Umbilical cord (tissue), 2 donors: Measurements from ENCODE around the gene GZMM. TPM values are rescaled to one million over a fixed set of nuclear protein-coding genes. Genes with fewer than 3 reads are reported as not detected.

Experiments used
- DNase-seq: peaks from one replicate; pipeline ENCODE4 v3.0.0-alpha.2; 2015; ENCODE audit warnings: low spot score
- total RNA-seq: library from RNA; depleted of rRNA; stranded (reverse); fragments of >200 nt; gene quantifications from one replicate; pipeline ENCODE4 v1.2.3, GENCODE V29; 2014; ENCODE audit warnings: low replicate concordance; ENCODE audit not compliant: insufficient read depth

Gene GZMM
- total RNA-seq, 1 donor from 2014 or later, result not detected

- DNase-seq, result peak; percentile 43
These were observed 15.1 kb downstream of the GZMM start for GRCh38 chr19:558770-559439.

- DNase-seq, result no peak
These were observed 16.3 kb downstream of the GZMM start for GRCh38 chr19:560121-560520.

GRCh38 chr19:566403-566802 is 22.6 kb downstream of the GZMM start:
- DNase-seq, result peak; percentile 98

- no peak for DNase-seq
These were observed 23.0 kb downstream of the GZMM start for GRCh38 chr19:566844-567243.

- no peak for DNase-seq
These were observed 23.5 kb downstream of the GZMM start for GRCh38 chr19:567296-567900.

- no peak for DNase-seq
These were observed 26.4 kb downstream of the GZMM start for GRCh38 chr19:570251-570686.

- peak; percentile 62 for DNase-seq
These were observed 27.2 kb downstream of the GZMM start for GRCh38 chr19:570937-571565.

GRCh38 chr19:571566-571974 is 27.7 kb downstream of the GZMM start:
- DNase-seq, result no peak

GRCh38 chr19:572140-572742 is 28.4 kb downstream of the GZMM start, which contains the start of gene BSG:
Gene BSG, plus strand, starts transcription at chr19:572596. Its CDS starts 39 bp downstream, at chr19:572635.
- DNase-seq, result peak; percentile 99

GRCh38 chr19:572743-573518 is 29.1 kb downstream of the GZMM start:
- peak; percentile 74 for DNase-seq

- no peak for DNase-seq
These were observed 29.6 kb downstream of the GZMM start for GRCh38 chr19:573519-573825.

- DNase-seq, result peak; percentile 51
These were observed 31.0 kb downstream of the GZMM start for GRCh38 chr19:574658-575526.

- DNase-seq, result peak; percentile 26
These were observed 32.0 kb downstream of the GZMM start for GRCh38 chr19:575527-576506.

- DNase-seq, result no peak
These were observed 33.0 kb downstream of the GZMM start for GRCh38 chr19:576768-577438.

- no peak for DNase-seq
These were observed 33.9 kb downstream of the GZMM start for GRCh38 chr19:577439-578392.

GRCh38 chr19:579111-579841 is 35.4 kb downstream of the GZMM start:
- no peak for DNase-seq

GRCh38 chr19:579842-580155 is 35.9 kb downstream of the GZMM start:
- no peak for DNase-seq
